Cardiac fibroblast (primary cell): ENCODE data around the gene HTN3.
"Not testable (repeated sequence)": the region's sequence is repeated elsewhere in the genome, so short reads cannot be mapped to it uniquely, and the experiment has no call there.

Source experiments
- DNase-seq, 2 donors: peaks; one replicate each; pipeline versions ENCODE4 v3.0.0 to v3.0.0-alpha.2; 2010; ENCODE audit warnings: low read depth in 2 of 2
- H3K4me3 ChIP-seq, 2 donors: replicated peaks in 1 of 2; 1 replicate in 1 of 2; 2 replicates in 1 of 2; pipeline ENCODE4 v1.5.1; 2011; ENCODE audit warnings: low read depth in 2 of 2, low read length in 2 of 2, mild to moderate bottlenecking in 2 of 2, moderate library complexity in 1 of 2
- CTCF ChIP-seq: IDR thresholded peaks from one replicate; pipeline ENCODE4 v1.5.1; 2011; ENCODE audit warnings: low read depth, mild to moderate bottlenecking, low read length, inconsistent platforms

Gene HTN3

GRCh38 chr4:70000711-70001110, 27.5 kb upstream of the HTN3 start:
- no peak for TF ChIP-seq CTCF
- no peak overlapping the region for H3K4me3 ChIP-seq
- DNase-seq = no peak

- TF ChIP-seq CTCF = no peak
- H3K4me3 ChIP-seq = no peak overlapping the region
- DNase-seq = no peak
Observed at GRCh38 chr4:70002507-70002906, 25.8 kb upstream of the HTN3 start.

GRCh38 chr4:70008771-70009170, 19.5 kb upstream of the HTN3 start:
- no peak overlapping the region for H3K4me3 ChIP-seq
- DNase-seq = no peak
- no peak for TF ChIP-seq CTCF

- H3K4me3 ChIP-seq, DNase-seq: not testable (repeated sequence)
Observed at GRCh38 chr4:70019006-70019405, 9.3 kb upstream of the HTN3 start.

GRCh38 chr4:70023218-70023617, 5.0 kb upstream of the HTN3 start:
- no peak for TF ChIP-seq CTCF
- DNase-seq = no peak
- no peak overlapping the region for H3K4me3 ChIP-seq

GRCh38 chr4:70027011-70027410, 1.2 kb upstream of the HTN3 start:
- TF ChIP-seq CTCF = no peak
- H3K4me3 ChIP-seq = no peak overlapping the region

GRCh38 chr4:70037559-70037958, 9.3 kb downstream of the HTN3 start:
- not testable (repeated sequence) for DNase-seq

More at GRCh38 chr4:70027011-70027410, 1.2 kb upstream of the HTN3 start:
- no peak for DNase-seq

GRCh38 chr4:70039928-70040327, 11.7 kb downstream of the HTN3 start:
- H3K4me3 ChIP-seq, DNase-seq: not testable (repeated sequence)

More at GRCh38 chr4:70037559-70037958, 9.3 kb downstream of the HTN3 start:
- H3K4me3 ChIP-seq = not testable (repeated sequence)
